ENCODE results near the gene EDDM3A. TPM values are rescaled to one million over a fixed set of nuclear protein-coding genes. Genes with fewer than 3 reads are reported as not detected.

The EDDM3A gene
- total RNA-seq, 1 donor from 2014 or later: not detected

DNA sequence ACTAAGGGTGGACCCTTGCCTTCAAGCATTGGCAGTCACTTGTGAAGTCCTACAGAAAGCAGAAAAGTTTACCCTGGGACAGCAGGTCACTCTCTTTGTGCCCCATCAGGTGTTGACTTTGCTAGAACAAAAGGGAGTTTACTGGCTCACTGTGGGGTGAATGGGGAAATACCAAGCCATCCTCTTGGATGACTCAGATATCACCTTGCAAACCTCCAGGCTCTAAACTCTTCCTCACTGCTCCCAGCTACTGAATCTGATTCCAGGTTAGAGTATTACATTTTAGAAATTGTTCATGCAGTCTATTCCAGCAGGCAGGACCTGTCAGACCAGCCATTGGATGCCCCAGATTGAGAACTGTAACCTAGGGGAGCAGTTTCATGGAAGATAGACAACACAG lies 15.3 kb downstream of the EDDM3A start:
- intact Hi-C loops (cut with micrococcal nuclease): no loop called here
- H3K27me3 Mint-ChIP-seq: no peaks in the 10 kb centered on the region
- no peak for ATAC-seq (ENCODE audit: low read depth)
- H3K4me3 Mint-ChIP-seq: no peak overlapping the region
- CTCF ChIA-PET: interaction anchor here (1.0 kb wide), 1 partner anchor 97 kb away, joined by 4 read pairs; no protein-coding TSS in a partner anchor
- DNase-seq: no peak
- peak overlapping the region; percentile 59 for H3K27ac Mint-ChIP-seq
- no peaks in the 10 kb centered on the region for H3K9me3 Mint-ChIP-seq
- POLR2A ChIA-PET: no interaction called here
- no peaks in the 10 kb centered on the region for H3K36me3 Mint-ChIP-seq (ENCODE audit: low read depth)
- TF ChIP-seq, protein P1, sequence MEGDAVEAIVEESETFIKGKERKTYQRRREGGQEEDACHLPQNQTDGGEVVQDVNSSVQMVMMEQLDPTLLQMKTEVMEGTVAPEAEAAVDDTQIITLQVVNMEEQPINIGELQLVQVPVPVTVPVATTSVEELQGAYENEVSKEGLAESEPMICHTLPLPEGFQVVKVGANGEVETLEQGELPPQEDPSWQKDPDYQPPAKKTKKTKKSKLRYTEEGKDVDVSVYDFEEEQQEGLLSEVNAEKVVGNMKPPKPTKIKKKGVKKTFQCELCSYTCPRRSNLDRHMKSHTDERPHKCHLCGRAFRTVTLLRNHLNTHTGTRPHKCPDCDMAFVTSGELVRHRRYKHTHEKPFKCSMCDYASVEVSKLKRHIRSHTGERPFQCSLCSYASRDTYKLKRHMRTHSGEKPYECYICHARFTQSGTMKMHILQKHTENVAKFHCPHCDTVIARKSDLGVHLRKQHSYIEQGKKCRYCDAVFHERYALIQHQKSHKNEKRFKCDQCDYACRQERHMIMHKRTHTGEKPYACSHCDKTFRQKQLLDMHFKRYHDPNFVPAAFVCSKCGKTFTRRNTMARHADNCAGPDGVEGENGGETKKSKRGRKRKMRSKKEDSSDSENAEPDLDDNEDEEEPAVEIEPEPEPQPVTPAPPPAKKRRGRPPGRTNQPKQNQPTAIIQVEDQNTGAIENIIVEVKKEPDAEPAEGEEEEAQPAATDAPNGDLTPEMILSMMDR (IDR thresholded peaks at IDR 0.05): no peak
- H3K4me1 Mint-ChIP-seq: peaks cover 2% of the 10 kb centered on the region

DNA sequence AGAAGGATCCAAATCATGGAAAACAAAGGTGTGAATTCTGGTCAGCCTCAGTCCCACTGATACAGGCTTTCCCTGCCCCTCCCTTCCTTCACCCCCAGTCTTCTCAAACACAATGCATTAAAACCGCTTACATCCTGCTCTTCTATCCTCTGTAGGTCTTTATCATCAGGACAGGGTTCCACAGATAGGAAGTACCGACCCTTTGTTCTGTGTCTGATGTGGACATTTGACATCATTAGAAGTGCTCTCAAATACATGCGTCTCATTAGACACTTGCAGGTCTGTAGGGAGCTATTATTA lies 22.9 kb downstream of the EDDM3A start:
- Mint-ChIP-seq H3K4me1 (no peaks in the 10 kb centered on the region), H3K4me3 (no peak overlapping the region), H3K9me3 (no peaks in the 10 kb centered on the region), H3K36me3 (ENCODE audit: low read depth) (no peaks in the 10 kb centered on the region), H3K27me3 (no peaks in the 10 kb centered on the region), H3K27ac (no peak overlapping the region)
- DNase-seq: no peak
- ChIA-PET CTCF (no interaction called here), POLR2A (no interaction called here)
- ATAC-seq (ENCODE audit: low read depth): no peak
- intact Hi-C loops (cut with micrococcal nuclease): no loop called here
- TF ChIP-seq, protein P1 (IDR thresholded peaks at IDR 0.05): no peak

DNA sequence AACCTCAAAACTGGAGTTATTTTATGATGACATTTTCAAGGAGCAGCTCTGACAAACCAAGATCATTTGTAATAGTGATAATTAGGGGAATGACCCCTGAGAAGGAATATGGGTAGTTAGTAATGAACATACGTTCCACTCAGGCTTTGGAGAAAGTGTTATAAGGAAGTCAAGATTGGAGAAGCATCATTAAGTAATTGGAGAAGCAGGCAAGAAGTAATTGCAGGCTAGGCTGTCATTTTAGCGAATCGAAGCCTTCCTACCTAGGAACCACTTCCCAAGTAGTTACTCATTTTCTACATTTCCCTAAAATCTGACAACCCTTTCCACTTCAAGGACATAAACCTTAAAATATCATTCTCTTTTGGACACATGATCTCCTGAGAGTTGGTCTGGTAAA lies 23.7 kb downstream of the EDDM3A start:
- H3K27ac Mint-ChIP-seq: no peak overlapping the region
- ATAC-seq (ENCODE audit: low read depth) (no peak), DNase-seq (no peak)
- ChIA-PET CTCF (no interaction called here), POLR2A (no interaction called here)
- H3K36me3 Mint-ChIP-seq (ENCODE audit: low read depth): no peaks in the 10 kb centered on the region
- no peaks in the 10 kb centered on the region for H3K27me3 Mint-ChIP-seq
- intact Hi-C loops (cut with micrococcal nuclease): no loop called here
- TF ChIP-seq, protein P1 (IDR thresholded peaks at IDR 0.05): no peak
- H3K4me3 Mint-ChIP-seq: no peak overlapping the region
- H3K4me1 Mint-ChIP-seq: no peaks in the 10 kb centered on the region
- H3K9me3 Mint-ChIP-seq: no peaks in the 10 kb centered on the region

DNA sequence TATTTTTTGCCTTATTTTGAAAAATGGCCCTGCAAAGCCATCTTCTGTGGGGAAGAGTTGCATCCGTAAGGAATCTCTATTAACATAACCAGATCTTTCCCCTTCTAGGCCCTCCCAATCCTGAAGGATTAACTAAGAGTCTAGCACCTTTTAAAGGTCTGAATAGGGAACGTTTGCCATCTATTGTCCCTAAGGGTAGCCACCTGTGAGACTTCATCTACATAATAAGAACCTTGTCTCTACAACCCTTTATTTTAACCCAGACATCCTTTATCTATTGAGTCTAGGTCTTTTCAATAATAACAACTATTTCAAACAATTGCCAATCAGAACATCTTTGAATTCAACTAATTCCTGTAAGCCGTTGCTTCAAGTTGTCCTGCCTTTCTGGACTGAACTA lies 27.0 kb downstream of the EDDM3A start:
- ATAC-seq (ENCODE audit: low read depth) (no peak), DNase-seq (no peak)
- no peak overlapping the region for H3K27ac Mint-ChIP-seq
- no peaks in the 10 kb centered on the region for H3K9me3 Mint-ChIP-seq
- intact Hi-C loops (cut with micrococcal nuclease): no loop called here
- no peaks in the 10 kb centered on the region for H3K36me3 Mint-ChIP-seq (ENCODE audit: low read depth)
- H3K4me3 Mint-ChIP-seq: no peak overlapping the region
- POLR2A ChIA-PET: interaction anchor here (0.7 kb wide), 1 partner anchor 43 kb away, joined by 5 read pairs; no protein-coding TSS in a partner anchor
- H3K27me3 Mint-ChIP-seq: no peaks in the 10 kb centered on the region
- H3K4me1 Mint-ChIP-seq: no peaks in the 10 kb centered on the region
- TF ChIP-seq, protein P1 (IDR thresholded peaks at IDR 0.05): no peak
- CTCF ChIA-PET: no interaction called here

DNA sequence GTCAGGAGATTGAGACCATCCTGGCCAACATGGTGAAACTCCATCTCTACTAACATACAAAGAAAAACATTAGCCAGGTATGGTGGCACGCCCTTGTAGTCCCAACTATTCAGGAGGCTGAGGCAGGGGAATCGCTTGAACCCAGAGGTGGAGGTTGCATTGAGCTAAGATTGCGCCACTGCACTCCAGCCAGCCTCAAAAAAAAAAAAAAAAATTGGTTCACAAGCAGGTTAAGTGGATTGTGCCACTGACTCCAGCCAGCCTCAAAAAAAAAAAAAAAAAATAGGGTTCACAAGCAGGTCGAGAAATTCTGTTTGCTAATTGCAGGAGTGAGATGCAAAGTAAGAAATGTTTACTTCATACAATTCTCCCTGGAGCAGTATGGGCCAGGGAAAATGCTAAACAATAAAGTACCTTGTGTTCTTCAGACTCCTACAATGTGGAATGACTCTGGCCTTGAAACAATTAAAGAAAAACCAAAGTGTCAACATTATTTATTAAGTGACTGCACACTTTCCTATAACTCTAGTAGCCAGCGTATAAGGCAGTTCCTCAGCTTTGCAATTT lies 28.7 kb downstream of the EDDM3A start:
- TF ChIP-seq, protein P1 (IDR thresholded peaks at IDR 0.05): no peak
- Mint-ChIP-seq H3K27me3 (no peaks in the 10 kb centered on the region), H3K36me3 (ENCODE audit: low read depth) (no peaks in the 10 kb centered on the region), H3K4me1 (no peaks in the 10 kb centered on the region), H3K9me3 (no peaks in the 10 kb centered on the region), H3K27ac (no peak overlapping the region), H3K4me3 (no peak overlapping the region)
- no peak for DNase-seq
- ATAC-seq (ENCODE audit: low read depth): no peak
- intact Hi-C loops (cut with micrococcal nuclease): no loop called here
- CTCF ChIA-PET: no interaction called here
- POLR2A ChIA-PET: interaction anchor here (0.5 to 0.6 kb wide), 2 partner anchors 42 to 82 kb away, joined by 4 to 5 read pairs; no protein-coding TSS in a partner anchor
